Activated T-cell treated with anti-CD3 and anti-CD28 coated beads for 4 hours (primary cell): ENCODE data around the gene FSTL4.

Experiments used
- DNase-seq: peaks from one replicate; pipeline ENCODE4 v3.0.0-alpha.2; 2020

The FSTL4 gene

GRCh38 chr5:133278317-133278716, 334.0 kb downstream of the FSTL4 start:
- DNase-seq, result no peak

GRCh38 chr5:133277744-133278143, 334.6 kb downstream of the FSTL4 start:
- no peak for DNase-seq

GRCh38 chr5:133276171-133276570, 336.2 kb downstream of the FSTL4 start:
- no peak for DNase-seq

GRCh38 chr5:133275631-133276030, 336.7 kb downstream of the FSTL4 start:
- DNase-seq, result no peak

GRCh38 chr5:133274597-133274935, 337.8 kb downstream of the FSTL4 start:
- DNase-seq, result no peak

GRCh38 chr5:133273661-133274596, 338.4 kb downstream of the FSTL4 start:
- DNase-seq, result no peak

- no peak for DNase-seq
Observed at GRCh38 chr5:133272345-133272744, 340.0 kb downstream of the FSTL4 start.

- no peak for DNase-seq
Observed at GRCh38 chr5:133271606-133272005, 340.7 kb downstream of the FSTL4 start.

GRCh38 chr5:133269691-133270090, 342.6 kb downstream of the FSTL4 start:
- DNase-seq, result no peak

GRCh38 chr5:133267601-133268000, 344.7 kb downstream of the FSTL4 start:
- no peak for DNase-seq

GRCh38 chr5:133266966-133267365, 345.4 kb downstream of the FSTL4 start:
- no peak for DNase-seq

- no peak for DNase-seq
Observed at GRCh38 chr5:133266527-133266878, 345.8 kb downstream of the FSTL4 start.

GRCh38 chr5:133265720-133266526, 346.4 kb downstream of the FSTL4 start:
- DNase-seq, result no peak

- no peak for DNase-seq
Observed at GRCh38 chr5:133265257-133265656, 347.1 kb downstream of the FSTL4 start.

- no peak for DNase-seq
Observed at GRCh38 chr5:133262690-133263089, 349.7 kb downstream of the FSTL4 start.

GRCh38 chr5:133261993-133262392, 350.3 kb downstream of the FSTL4 start:
- no peak for DNase-seq

- DNase-seq, result no peak
Observed at GRCh38 chr5:133260715-133261114, 351.6 kb downstream of the FSTL4 start.

GRCh38 chr5:133259199-133259997, 352.9 kb downstream of the FSTL4 start:
- DNase-seq, result no peak

GRCh38 chr5:133257977-133258376, 354.4 kb downstream of the FSTL4 start:
- no peak for DNase-seq

- no peak for DNase-seq
Observed at GRCh38 chr5:133256276-133256675, 356.1 kb downstream of the FSTL4 start.

- no peak for DNase-seq
Observed at GRCh38 chr5:133254803-133255202, 357.5 kb downstream of the FSTL4 start.

GRCh38 chr5:133253671-133254070, 358.7 kb downstream of the FSTL4 start:
- no peak for DNase-seq

- DNase-seq, result no peak
Observed at GRCh38 chr5:133253070-133253469, 359.3 kb downstream of the FSTL4 start.
